Endothelial cell of umbilical vein (primary cell): ENCODE data around the gene SLC6A19. TPM values are rescaled to one million over a fixed set of nuclear protein-coding genes. Genes with fewer than 3 reads are reported as not detected.

Source experiments
- BruUV-seq: library from RNA; stranded (reverse); fragments of 400-500 nt; replicated peaks from 2 replicates; lab custom pipeline; 2021; lab: Mats Ljungman, UMichigan
- CTCF ChIA-PET: fragments of 300-600, 350-600 bp; sonication (Branson Sonifier 250); formaldehyde crosslinking; loops from one replicate; lab custom pipeline; 2021; ENCODE audit warnings: antibody characterized with exemption, inconsistent platforms; lab: Charles Lee
- POLR2A ChIA-PET: fragments of 300-600, 350-600 bp; sonication (Branson Sonifier 250); formaldehyde crosslinking; loops from one replicate; lab custom pipeline; 2021; ENCODE audit warnings: antibody characterized with exemption, inconsistent platforms; lab: Charles Lee
- DNase-seq: peaks from one replicate; pipeline ENCODE4 v3.0.0-alpha.2; 2011; ENCODE audit warnings: low read depth, low spot score
- FAIRE-seq: peaks from 2 replicates; lab custom pipeline; 2011; peaks lifted over from hg19 to GRCh38; lab: Jason Lieb, UNC
- H2AFZ ChIP-seq: 2 replicates; pipeline ENCODE4 v1.6.0; 2012; ENCODE audit warnings: low read depth, low read length, control low read depth, inconsistent platforms
- H3K27ac ChIP-seq: 2 replicates; pipeline ENCODE4 v1.5.1; 2011; ENCODE audit warnings: low read depth, mild to moderate bottlenecking, control low read depth, low read length, moderate library complexity; ENCODE audit not compliant: insufficient read depth
- H3K27me3 ChIP-seq, 2 experiments: 2 replicates each; pipeline versions ENCODE4 v1.6.0 to v1.6.1; 2011; ENCODE audit warnings: low read length in 2 of 2, mixed read lengths in 1 of 2; ENCODE audit not compliant: control insufficient read depth in 2 of 2, insufficient read depth in 2 of 2
- H3K36me3 ChIP-seq, 2 experiments: 2 replicates in 1 of 2; 3 replicates in 1 of 2; pipeline ENCODE4 v1.5.1; 2011; ENCODE audit warnings: low read length in 2 of 2, mild to moderate bottlenecking in 1 of 2, moderate library complexity in 1 of 2; ENCODE audit not compliant: control insufficient read depth in 2 of 2, insufficient read depth in 2 of 2; ENCODE audit errors: extremely low read depth in 1 of 2
- H3K4me1 ChIP-seq: 3 replicates; pipeline ENCODE4 v1.5.1; 2011; ENCODE audit warnings: mild to moderate bottlenecking, low read length; ENCODE audit not compliant: control insufficient read depth, insufficient read depth; ENCODE audit errors: extremely low read depth
- H3K4me2 ChIP-seq: 2 replicates; pipeline ENCODE4 v1.6.1; 2011; ENCODE audit warnings: low read length, control low read depth, mixed read lengths; ENCODE audit not compliant: insufficient read depth
- H3K4me3 ChIP-seq, 3 experiments: fragments of 200-600 bp in 1 of 3; sonication (generic), shearing (Covaris generic) in 1 of 3; replicated peaks in 1 of 3; 2 replicates each; pipeline ENCODE4 v1.5.1; 2011 to 2016; ENCODE audit warnings: control low read depth in 3 of 3, low read length in 3 of 3, mild to moderate bottlenecking in 2 of 3, inconsistent platforms in 1 of 3, low read depth in 1 of 3, moderate library complexity in 1 of 3; ENCODE audit not compliant: insufficient read depth in 1 of 3
- H3K79me2 ChIP-seq: 2 replicates; pipeline ENCODE4 v1.6.0; 2012; ENCODE audit warnings: low read length, inconsistent platforms; ENCODE audit not compliant: control insufficient read depth, insufficient read depth
- H3K9ac ChIP-seq: replicated peaks from 2 replicates; pipeline ENCODE3; 2011; ENCODE audit warnings: low read length, control low read depth; ENCODE audit not compliant: insufficient read depth; ENCODE audit errors: extremely low read depth
- H3K9me1 ChIP-seq: replicated peaks from 3 replicates; pipeline ENCODE4 v1.6.0; 2011; ENCODE audit warnings: mild to moderate bottlenecking, low read length; ENCODE audit not compliant: control insufficient read depth, insufficient read depth; ENCODE audit errors: extremely low read depth
- H3K9me3 ChIP-seq: replicated peaks from 2 replicates; pipeline ENCODE4 v1.5.1; 2012; ENCODE audit warnings: low read length, inconsistent platforms; ENCODE audit not compliant: control insufficient read depth, insufficient read depth
- H4K20me1 ChIP-seq: replicated peaks from 2 replicates; pipeline ENCODE3; 2011; ENCODE audit warnings: mild to moderate bottlenecking, low read length; ENCODE audit not compliant: control insufficient read depth, insufficient read depth; ENCODE audit errors: extremely low read depth
- CTCF ChIP-seq, 2 donors: IDR thresholded peaks; 1 replicate in 1 of 2; 2 replicates in 1 of 2; pipeline ENCODE4 v1.5.1; 2011; ENCODE audit warnings: low read length in 2 of 2, mild to moderate bottlenecking in 2 of 2, moderate library complexity in 2 of 2, control low read depth in 1 of 2, inconsistent platforms in 1 of 2, low read depth in 1 of 2; ENCODE audit not compliant: insufficient read depth in 1 of 2; ENCODE audit errors: extremely low read depth in 1 of 2
- EZH2 ChIP-seq: IDR thresholded peaks from 2 replicates; pipeline ENCODE4 v1.6.1; 2012; ENCODE audit warnings: borderline replicate concordance, low read depth, mild to moderate bottlenecking, moderate library complexity, low read length, inconsistent platforms; ENCODE audit not compliant: severe bottlenecking
- FOS ChIP-seq: IDR thresholded peaks from 2 replicates; pipeline ENCODE4 v1.6.1; 2011; ENCODE audit warnings: mild to moderate bottlenecking, low read length, moderate library complexity, borderline replicate concordance; ENCODE audit not compliant: insufficient read depth
- GATA2 ChIP-seq: IDR thresholded peaks from 2 replicates; pipeline ENCODE4 v1.7.0; 2011; ENCODE audit warnings: low read depth, mild to moderate bottlenecking, moderate library complexity, mixed read lengths, low read length; ENCODE audit not compliant: insufficient read length, insufficient read depth
- JUN ChIP-seq: IDR thresholded peaks from 2 replicates; pipeline ENCODE4 v1.6.1; 2011; ENCODE audit warnings: borderline replicate concordance, low read depth; ENCODE audit not compliant: insufficient read length, insufficient read depth
- MYC ChIP-seq: IDR thresholded peaks from one replicate; pipeline ENCODE4 v1.6.1; 2011; ENCODE audit warnings: mild to moderate bottlenecking, low read depth, low read length
- POLR2A ChIP-seq: IDR thresholded peaks from 2 replicates; pipeline ENCODE4 v1.6.1; 2012; ENCODE audit warnings: low read depth, mild to moderate bottlenecking, control low read depth, low read length
- POLR2AphosphoS5 ChIP-seq: IDR thresholded peaks from 2 replicates; pipeline ENCODE4 v1.6.1; 2012; ENCODE audit warnings: low read depth, mild to moderate bottlenecking, control low read depth, low read length, moderate library complexity; ENCODE audit not compliant: insufficient read depth
- dilution Hi-C: fragments of 300-500 bp; cut with MboI; formaldehyde crosslinking; loops from one replicate; pipeline ENCODE4 v1.15.0; 2019; ENCODE audit warnings: low sequenced_read_pairs; ENCODE audit not compliant: extremely low pct_ligation_motif_present
- intact Hi-C: fragments of 100-400 bp; cut with micrococcal nuclease; formaldehyde crosslinking; loops from one replicate; pipeline ENCODE4 v1.10.0; 2022
- polyA plus RNA-seq, 4 experiments: library from polyadenylated mRNA; depleted of rRNA in 3 of 4; stranded (reverse) in 3 of 4; unstranded in 1 of 4; fragments of >200 nt; gene quantifications; 2 replicates each; pipeline versions ENCODE4 v1.2.1 to v1.2.3, GENCODE V29; 2011 to 2012; ENCODE audit warnings: missing spikeins in 1 of 4
- total RNA-seq: library from RNA; stranded (reverse); gene quantifications from 2 replicates; pipeline ENCODE4 v1.2.3, GENCODE V29; 2021
- TF ChIP-seq, protein P1 (sequence below): IDR thresholded peaks from 2 replicates; pipeline ENCODE4 v1.6.1; 2011; ENCODE audit not compliant: insufficient read depth, insufficient read length

SLC6A19 gene
- total and polyA plus RNA-seq, 2 donors (not counting 3 experiments of a cell fraction or from before 2014, with no cell fraction given) = not detected

DNA sequence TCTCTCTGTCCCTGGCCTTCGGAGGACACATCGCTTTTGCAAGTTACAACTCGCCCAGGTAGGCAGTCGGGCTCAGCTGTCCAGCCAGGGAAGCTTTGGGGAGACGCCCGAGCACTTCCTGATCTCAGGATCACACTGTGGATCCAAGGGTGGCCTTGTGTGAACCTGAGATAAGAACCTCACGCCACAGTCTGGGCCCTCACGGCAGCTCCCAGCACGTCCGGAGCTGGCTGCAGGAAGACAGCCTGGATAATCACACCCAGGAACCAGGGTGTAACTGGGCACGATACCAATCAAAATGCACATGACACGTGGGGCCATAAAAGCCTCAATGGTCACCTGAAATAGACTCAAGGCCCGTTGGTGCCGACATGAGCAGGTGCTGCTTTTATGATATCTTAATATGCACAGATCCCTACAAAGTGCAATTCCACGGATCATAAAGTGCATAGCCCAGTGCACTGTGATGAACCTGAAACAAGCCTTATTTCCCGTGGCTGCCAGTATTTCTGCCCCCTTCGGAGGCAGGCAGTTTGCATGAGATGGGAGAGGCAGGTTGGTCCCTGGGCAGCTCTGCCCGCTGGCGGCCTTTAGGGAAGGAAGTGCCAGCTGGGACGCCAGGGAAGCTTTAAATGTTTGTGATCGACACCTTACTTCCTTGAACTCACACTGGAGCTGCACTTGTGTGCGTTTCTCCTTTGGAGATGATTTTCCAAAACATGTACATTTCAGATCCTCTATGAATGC lies 38.3 kb downstream of the SLC6A19 start:
- Histone ChIP-seq H3K4me2 (no peak overlapping the region), H3K36me3 (no peaks in the 10 kb centered on the region), H3K27me3 (no peaks in the 10 kb centered on the region), H3K9me1 (no peaks in the 10 kb centered on the region), H4K20me1 (no peaks in the 10 kb centered on the region), H3K9ac (no peak overlapping the region), H3K4me3 (no peak overlapping the region), H3K9me3 (no peaks in the 10 kb centered on the region), H3K27ac (no peak overlapping the region), H2AFZ (no peak overlapping the region), H3K79me2 (no peaks in the 10 kb centered on the region), H3K4me1 (no peaks in the 10 kb centered on the region)
- dilution Hi-C loops (no loop called here), intact Hi-C loops (no loop called here)
- DNase-seq (no peak), FAIRE-seq (no peak)
- POLR2A ChIA-PET = no interaction called here
- CTCF ChIA-PET = no interaction called here
- no TSS peak for BruUV-seq
- TF ChIP-seq, protein P1, sequence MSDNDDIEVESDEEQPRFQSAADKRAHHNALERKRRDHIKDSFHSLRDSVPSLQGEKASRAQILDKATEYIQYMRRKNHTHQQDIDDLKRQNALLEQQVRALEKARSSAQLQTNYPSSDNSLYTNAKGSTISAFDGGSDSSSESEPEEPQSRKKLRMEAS = no peak
- TF ChIP-seq POLR2AphosphoS5 (no peak), GATA2 (no peak), CTCF (IDR thresholded peaks at IDR 0.05; ENCODE audit: extremely low read depth in 1 of 2, insufficient read depth in 1 of 2, low read depth in 1 of 2, low read length in 2 of 2) (no peak), JUN (no peak), MYC (no peak), FOS (no peak), POLR2A (no peak), EZH2 (no peak)
